Measurements from ENCODE around the gene SLC25A23. TPM values are rescaled to one million over a fixed set of nuclear protein-coding genes. Genes with fewer than 3 reads are reported as not detected.
A peak's percentile ranks its signal among the peaks of the same experiment; 100 is the strongest.

The SLC25A23 gene
- total RNA-seq, 1 donor from 2014 or later, result 51.7 TPM

- peaks cover 58% of the 10 kb centered on the region for H3K27me3 Mint-ChIP-seq (ENCODE audit: low read depth)
- no peaks in the 10 kb centered on the region for H3K9me3 Mint-ChIP-seq (ENCODE audit: low read depth)
These were observed 7.1 kb upstream of the SLC25A23 start for GRCh38 chr19:6466526-6467248.

DNA sequence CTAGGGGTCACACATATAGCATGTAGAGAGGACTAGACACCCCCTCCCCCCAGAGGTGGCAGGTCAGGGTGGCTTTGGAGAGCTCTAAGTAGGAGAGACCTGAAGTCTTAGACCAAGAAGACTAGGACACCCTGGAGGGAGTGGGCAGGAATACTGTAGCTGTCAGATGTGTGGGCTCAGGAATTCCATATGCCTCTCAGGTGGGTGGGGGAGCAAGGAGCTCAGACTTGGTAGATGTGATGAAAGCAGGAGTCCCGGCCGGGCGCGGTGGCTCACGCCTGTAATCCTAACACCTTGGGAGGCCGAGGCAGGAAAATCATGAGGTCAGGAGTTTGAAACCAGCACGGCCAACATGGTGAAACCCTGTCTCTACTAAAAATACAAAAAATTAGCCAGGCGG, 6.1 kb upstream of the SLC25A23 start:
- Mint-ChIP-seq H3K9me3 (ENCODE audit: low read depth) (no peaks in the 10 kb centered on the region), H3K27ac (ENCODE audit: unreplicated experiment) (no peak overlapping the region), H3K4me1 (ENCODE audit: low read depth) (peaks cover 4% of the 10 kb centered on the region), H3K36me3 (ENCODE audit: low read depth) (no peaks in the 10 kb centered on the region), H3K4me3 (ENCODE audit: unreplicated experiment) (no peak overlapping the region), H3K27me3 (ENCODE audit: low read depth) (peaks cover 54% of the 10 kb centered on the region)
- no peak for DNase-seq (ENCODE audit: low spot score)
- TF ChIP-seq, protein P1, sequence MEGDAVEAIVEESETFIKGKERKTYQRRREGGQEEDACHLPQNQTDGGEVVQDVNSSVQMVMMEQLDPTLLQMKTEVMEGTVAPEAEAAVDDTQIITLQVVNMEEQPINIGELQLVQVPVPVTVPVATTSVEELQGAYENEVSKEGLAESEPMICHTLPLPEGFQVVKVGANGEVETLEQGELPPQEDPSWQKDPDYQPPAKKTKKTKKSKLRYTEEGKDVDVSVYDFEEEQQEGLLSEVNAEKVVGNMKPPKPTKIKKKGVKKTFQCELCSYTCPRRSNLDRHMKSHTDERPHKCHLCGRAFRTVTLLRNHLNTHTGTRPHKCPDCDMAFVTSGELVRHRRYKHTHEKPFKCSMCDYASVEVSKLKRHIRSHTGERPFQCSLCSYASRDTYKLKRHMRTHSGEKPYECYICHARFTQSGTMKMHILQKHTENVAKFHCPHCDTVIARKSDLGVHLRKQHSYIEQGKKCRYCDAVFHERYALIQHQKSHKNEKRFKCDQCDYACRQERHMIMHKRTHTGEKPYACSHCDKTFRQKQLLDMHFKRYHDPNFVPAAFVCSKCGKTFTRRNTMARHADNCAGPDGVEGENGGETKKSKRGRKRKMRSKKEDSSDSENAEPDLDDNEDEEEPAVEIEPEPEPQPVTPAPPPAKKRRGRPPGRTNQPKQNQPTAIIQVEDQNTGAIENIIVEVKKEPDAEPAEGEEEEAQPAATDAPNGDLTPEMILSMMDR (IDR thresholded peaks at IDR 0.05), result no peak

More at GRCh38 chr19:6466526-6467248, 7.1 kb upstream of the SLC25A23 start:
- Mint-ChIP-seq H3K27ac (ENCODE audit: unreplicated experiment) (no peak overlapping the region), H3K4me3 (ENCODE audit: unreplicated experiment) (no peak overlapping the region), H3K36me3 (ENCODE audit: low read depth) (no peaks in the 10 kb centered on the region), H3K4me1 (ENCODE audit: low read depth) (peaks cover 4% of the 10 kb centered on the region)
- TF ChIP-seq, protein P1 (IDR thresholded peaks at IDR 0.05), result no peak
- no peak for DNase-seq (ENCODE audit: low spot score)

DNA sequence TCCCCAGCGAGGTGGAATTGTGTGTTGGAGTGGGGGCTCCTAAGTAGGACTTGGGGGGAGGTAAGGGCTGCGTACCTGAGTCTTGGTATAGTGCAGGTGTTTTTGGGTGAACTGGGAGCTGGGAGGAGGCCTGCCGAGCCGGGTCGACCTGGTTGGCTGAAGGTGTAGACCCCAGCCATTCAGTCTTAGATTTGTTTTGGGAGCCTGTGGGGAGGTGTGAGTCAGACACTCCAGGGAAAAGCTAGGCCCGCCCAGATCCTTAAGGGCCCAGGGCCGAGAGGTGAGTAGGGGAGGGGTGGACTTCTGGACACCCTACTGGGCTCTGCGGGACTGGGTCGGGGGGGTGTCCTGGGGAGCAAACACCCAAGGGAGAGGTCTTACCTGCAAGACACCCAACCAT, 5.4 kb upstream of the SLC25A23 start:
- Mint-ChIP-seq H3K9me3 (ENCODE audit: low read depth) (no peaks in the 10 kb centered on the region), H3K36me3 (ENCODE audit: low read depth) (no peaks in the 10 kb centered on the region), H3K27me3 (ENCODE audit: low read depth) (peaks cover 51% of the 10 kb centered on the region), H3K4me3 (ENCODE audit: unreplicated experiment) (no peak overlapping the region), H3K4me1 (ENCODE audit: low read depth) (peaks cover 9% of the 10 kb centered on the region), H3K27ac (ENCODE audit: unreplicated experiment) (no peak overlapping the region)
- DNase-seq (ENCODE audit: low spot score), result no peak
- TF ChIP-seq, protein P1 (IDR thresholded peaks at IDR 0.05), result no peak

DNA sequence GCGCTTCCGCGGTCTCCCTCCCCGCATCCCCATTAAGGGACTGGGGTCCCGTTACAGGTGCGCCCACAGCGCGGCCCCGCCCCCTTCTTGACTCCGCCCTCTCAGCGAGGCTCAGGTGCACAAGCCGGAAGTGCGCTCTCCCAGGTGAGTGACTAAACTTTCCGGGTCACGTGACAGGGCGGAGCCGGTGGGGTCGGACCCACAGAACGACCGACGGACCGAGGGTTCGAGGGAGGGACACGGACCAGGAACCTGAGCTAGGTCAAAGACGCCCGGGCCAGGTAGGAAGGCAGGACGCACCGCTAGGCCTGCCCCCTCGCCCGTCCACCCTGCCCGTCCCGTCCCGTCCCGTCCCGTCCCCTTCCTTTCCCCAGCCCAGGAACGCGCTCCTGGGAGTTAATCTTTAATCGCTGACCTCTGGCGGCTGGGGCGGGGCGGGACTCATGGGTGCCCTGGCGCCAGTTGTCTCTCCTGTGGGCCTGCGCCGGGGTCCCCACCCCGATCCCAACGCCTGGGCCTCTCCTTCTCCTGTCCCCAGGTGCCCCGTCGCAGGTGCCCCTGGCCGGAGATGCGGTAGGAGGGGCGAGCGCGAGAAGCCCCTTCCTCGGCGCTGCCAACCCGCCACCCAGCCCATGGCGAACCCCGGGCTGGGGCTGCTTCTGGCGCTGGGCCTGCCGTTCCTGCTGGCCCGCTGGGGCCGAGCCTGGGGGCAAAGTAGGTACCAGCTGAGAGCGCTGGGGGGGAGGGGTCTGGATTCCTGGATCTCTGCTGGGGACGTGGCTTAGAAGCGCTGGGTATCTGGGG, 4.7 kb upstream of the SLC25A23 start, which contains the start of gene CRB3:
TSS of gene CRB3 (plus strand) at position 202 of the 804 bp plus-strand sequence. CDS start at position 633, 431 bp downstream.
- DNase-seq (ENCODE audit: low spot score), result peak; percentile 92
- Mint-ChIP-seq H3K4me1 (ENCODE audit: low read depth) (peaks cover 10% of the 10 kb centered on the region), H3K36me3 (ENCODE audit: low read depth) (no peaks in the 10 kb centered on the region), H3K27me3 (ENCODE audit: low read depth) (peaks cover 47% of the 10 kb centered on the region), H3K4me3 (ENCODE audit: unreplicated experiment) (no peak within 1 kb of the TSS), H3K27ac (ENCODE audit: unreplicated experiment) (no peak within 1 kb of the TSS), H3K9me3 (ENCODE audit: low read depth) (no peaks in the 10 kb centered on the region)
- TF ChIP-seq, protein P1 (IDR thresholded peaks at IDR 0.05), result no peak

GRCh38 chr19:6460099-6460884, 700 bp upstream of the SLC25A23 start:
- H3K27me3 Mint-ChIP-seq (ENCODE audit: low read depth), result peaks cover 18% of the 10 kb centered on the region
- TF ChIP-seq, protein P1 (IDR thresholded peaks at IDR 0.05), result peak; percentile 75
- H3K9me3 Mint-ChIP-seq (ENCODE audit: low read depth), result peaks cover 1% of the 10 kb centered on the region
- DNase-seq (ENCODE audit: low spot score), result peak; percentile 99
- peak overlapping the region; percentile 85 for H3K4me3 Mint-ChIP-seq (ENCODE audit: unreplicated experiment)
- H3K36me3 Mint-ChIP-seq (ENCODE audit: low read depth), result peaks cover 5% of the 10 kb centered on the region
- H3K4me1 Mint-ChIP-seq (ENCODE audit: low read depth), result peaks cover 22% of the 10 kb centered on the region
- peak overlapping the region; percentile 83 for H3K27ac Mint-ChIP-seq (ENCODE audit: unreplicated experiment)

Measured in chondrocyte (in vitro differentiated cells).